Spleen (tissue), 7 donors: Measurements from ENCODE around the gene SKAP2.

Experiments used
- POLR2A ChIP-seq, 3 donors: fragments of 450-650 bp; IDR thresholded peaks; one replicate each; pipeline ENCODE4 v1.5.1; 2017; ENCODE audit warnings: antibody characterized with exemption in 3 of 3, mild to moderate bottlenecking in 1 of 3
- TF ChIP-seq, protein P1 (sequence below), 11 experiments: fragments of 200-600 bp in 7 of 11; fragments of 450-650 bp in 4 of 11; sonication (generic) in 4 of 11; IDR thresholded peaks in 8 of 11; conservative IDR thresholded peaks in 3 of 11; 1 replicate in 7 of 11; 2 replicates in 4 of 11; pipeline versions ENCODE4 v1.4.0 to v1.8.0; 2016 to 2021; ENCODE audit warnings: antibody characterized with exemption in 11 of 11, inconsistent platforms in 4 of 11, mild to moderate bottlenecking in 1 of 11
- donor health status: DM: no; HTN: no; CAD: no; lungs with moderate emphysema.
- donor health status: DM: no; HTN: no; CAD: no.
- donor health status: DM: no; HTN: no; CAD: no.

DNA sequence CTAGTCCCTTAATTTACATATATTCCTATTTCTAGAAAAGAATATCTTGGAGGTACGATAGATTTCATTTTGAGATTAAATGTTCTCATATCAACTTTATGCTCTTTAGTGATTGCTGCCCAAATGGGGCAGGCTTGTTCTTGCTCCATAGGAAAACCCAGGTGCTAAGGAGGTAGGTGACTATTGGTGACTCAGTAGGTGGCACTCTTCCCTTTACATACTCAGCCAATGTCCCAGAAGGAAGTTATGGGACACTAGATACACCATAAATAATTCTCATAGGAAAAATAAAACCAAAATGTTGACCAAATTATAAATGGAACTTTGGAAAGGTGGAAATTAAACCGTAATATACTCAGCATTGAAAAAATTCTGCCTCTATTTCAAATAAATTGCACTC lies 4.0 kb downstream of the SKAP2 start:
- TF ChIP-seq, protein P1, sequence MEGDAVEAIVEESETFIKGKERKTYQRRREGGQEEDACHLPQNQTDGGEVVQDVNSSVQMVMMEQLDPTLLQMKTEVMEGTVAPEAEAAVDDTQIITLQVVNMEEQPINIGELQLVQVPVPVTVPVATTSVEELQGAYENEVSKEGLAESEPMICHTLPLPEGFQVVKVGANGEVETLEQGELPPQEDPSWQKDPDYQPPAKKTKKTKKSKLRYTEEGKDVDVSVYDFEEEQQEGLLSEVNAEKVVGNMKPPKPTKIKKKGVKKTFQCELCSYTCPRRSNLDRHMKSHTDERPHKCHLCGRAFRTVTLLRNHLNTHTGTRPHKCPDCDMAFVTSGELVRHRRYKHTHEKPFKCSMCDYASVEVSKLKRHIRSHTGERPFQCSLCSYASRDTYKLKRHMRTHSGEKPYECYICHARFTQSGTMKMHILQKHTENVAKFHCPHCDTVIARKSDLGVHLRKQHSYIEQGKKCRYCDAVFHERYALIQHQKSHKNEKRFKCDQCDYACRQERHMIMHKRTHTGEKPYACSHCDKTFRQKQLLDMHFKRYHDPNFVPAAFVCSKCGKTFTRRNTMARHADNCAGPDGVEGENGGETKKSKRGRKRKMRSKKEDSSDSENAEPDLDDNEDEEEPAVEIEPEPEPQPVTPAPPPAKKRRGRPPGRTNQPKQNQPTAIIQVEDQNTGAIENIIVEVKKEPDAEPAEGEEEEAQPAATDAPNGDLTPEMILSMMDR (IDR thresholded peaks at IDR 0.05 in 8 of 11, conservative IDR thresholded peaks at IDR 0.05 in 3 of 11), result no peak
- TF ChIP-seq POLR2A (IDR thresholded peaks at IDR 0.05), result no peak
